ENCODE results near the gene PIAS3. TPM values are rescaled to one million over a fixed set of nuclear protein-coding genes. Genes with fewer than 3 reads are reported as not detected.

PIAS3 gene
- total RNA-seq (2014; rRNA removed; shearing (Covaris generic); ENCODE audit: low replicate concordance) = 13.5 and 16.8 TPM in 2 replicates

- H2AFZ ChIP-seq (ENCODE audit: low read length) = peak within 1 kb of the TSS; percentile 99
- no peaks in the 10 kb centered on the region; the same call in 1 of the 2 replicates for H4K20me1 ChIP-seq (ENCODE audit: insufficient read depth, low read depth, low read length)
- peak; percentile 98 for DNase-seq
- H3K79me2 ChIP-seq (ENCODE audit: low read length) = peaks cover 14% of the 10 kb centered on the region
- H3K4me3 ChIP-seq (ENCODE audit: low read length) = peak within 1 kb of the TSS; percentile 75
- H3K9me3 ChIP-seq (ENCODE audit: low read length) = no peaks in the 10 kb centered on the region
- peak within 1 kb of the TSS; percentile 78 for H3K9ac ChIP-seq (ENCODE audit: low read length)
- H3K27me3 ChIP-seq (ENCODE audit: low read length) = no peaks in the 10 kb centered on the region
- peak within 1 kb of the TSS; percentile 54; the same call in 1 of the 2 replicates for H3K27ac ChIP-seq (ENCODE audit: low read length)
- peaks cover 28% of the 10 kb centered on the region for H3K4me1 ChIP-seq (ENCODE audit: low read length)
- no peaks in the 10 kb centered on the region for H3K9me2 ChIP-seq (replicated peaks; ENCODE audit: insufficient read depth, low read length)
- peak within 1 kb of the TSS; percentile 82 for H3K4me2 ChIP-seq (ENCODE audit: low read depth, low read length, poor library complexity, severe bottlenecking)
- H3K36me3 ChIP-seq (ENCODE audit: insufficient read depth, low read length) = 0 out of 2 replicates have a peak, but pooled peaks cover 2% of the 10 kb centered on the region
These were observed at the start of gene PIAS3 for GRCh38 chr1:145858901-145859490. Gene PIAS3, minus strand, starts transcription at chr1:145859081. Its CDS starts 91 bp downstream, at chr1:145858990.

- Histone ChIP-seq H3K4me3 (ENCODE audit: low read length) (no peak overlapping the region), H3K4me2 (ENCODE audit: low read depth, low read length, poor library complexity, severe bottlenecking) (no peak overlapping the region)
These were observed 49.8 kb upstream of the PIAS3 start for GRCh38 chr1:145908653-145909052.

GRCh38 chr1:145906954-145907753, 48.3 kb upstream of the PIAS3 start:
- H3K27me3 ChIP-seq (ENCODE audit: low read length) = no peaks in the 10 kb centered on the region
- no peaks in the 10 kb centered on the region for H4K20me1 ChIP-seq (ENCODE audit: insufficient read depth, low read depth, low read length)
- H3K9me3 ChIP-seq (ENCODE audit: low read length) = no peaks in the 10 kb centered on the region
- no peak overlapping the region for H3K4me2 ChIP-seq (ENCODE audit: low read depth, low read length, poor library complexity, severe bottlenecking)
- no peak overlapping the region for H3K27ac ChIP-seq (ENCODE audit: low read length)
- H3K4me3 ChIP-seq (ENCODE audit: low read length) = no peak overlapping the region
- no peak for DNase-seq
- H3K9ac ChIP-seq (ENCODE audit: low read length) = no peak overlapping the region
- H3K36me3 ChIP-seq (ENCODE audit: insufficient read depth, low read length) = peaks cover 5% of the 10 kb centered on the region; the same call in 1 of the 2 replicates
- no peak overlapping the region for H2AFZ ChIP-seq (ENCODE audit: low read length)
- H3K4me1 ChIP-seq (ENCODE audit: low read length) = no peaks in the 10 kb centered on the region
- no peaks in the 10 kb centered on the region for H3K9me2 ChIP-seq (replicated peaks; ENCODE audit: insufficient read depth, low read length)
- H3K79me2 ChIP-seq (ENCODE audit: low read length) = no peaks in the 10 kb centered on the region

More at GRCh38 chr1:145908653-145909052, 49.8 kb upstream of the PIAS3 start:
- Histone ChIP-seq H4K20me1 (ENCODE audit: insufficient read depth, low read depth, low read length) (no peaks in the 10 kb centered on the region), H3K79me2 (ENCODE audit: low read length) (no peaks in the 10 kb centered on the region), H3K36me3 (ENCODE audit: insufficient read depth, low read length) (peaks cover 5% of the 10 kb centered on the region; the same call in 1 of the 2 replicates), H3K9me3 (ENCODE audit: low read length) (no peaks in the 10 kb centered on the region), H3K9me2 (replicated peaks; ENCODE audit: insufficient read depth, low read length) (no peaks in the 10 kb centered on the region), H3K9ac (ENCODE audit: low read length) (no peak overlapping the region), H3K27me3 (ENCODE audit: low read length) (no peaks in the 10 kb centered on the region), H2AFZ (ENCODE audit: low read length) (no peak overlapping the region), H3K27ac (ENCODE audit: low read length) (no peak overlapping the region), H3K4me1 (ENCODE audit: low read length) (no peaks in the 10 kb centered on the region)
- no peak for DNase-seq

- no peak for DNase-seq
- H4K20me1 ChIP-seq (ENCODE audit: insufficient read depth, low read depth, low read length) = no peaks in the 10 kb centered on the region
- no peak overlapping the region for H3K4me3 ChIP-seq (ENCODE audit: low read length)
- H3K36me3 ChIP-seq (ENCODE audit: insufficient read depth, low read length) = no peaks in the 10 kb centered on the region
- H3K79me2 ChIP-seq (ENCODE audit: low read length) = no peaks in the 10 kb centered on the region
- H3K9me3 ChIP-seq (ENCODE audit: low read length) = no peaks in the 10 kb centered on the region
- no peak overlapping the region for H3K9ac ChIP-seq (ENCODE audit: low read length)
- H3K27me3 ChIP-seq (ENCODE audit: low read length) = no peaks in the 10 kb centered on the region
- H3K27ac ChIP-seq (ENCODE audit: low read length) = no peak overlapping the region
- no peak overlapping the region for H3K4me2 ChIP-seq (ENCODE audit: low read depth, low read length, poor library complexity, severe bottlenecking)
- H3K4me1 ChIP-seq (ENCODE audit: low read length) = no peaks in the 10 kb centered on the region
- H2AFZ ChIP-seq (ENCODE audit: low read length) = no peak overlapping the region
- no peaks in the 10 kb centered on the region for H3K9me2 ChIP-seq (replicated peaks; ENCODE audit: insufficient read depth, low read length)
These were observed 42.6 kb upstream of the PIAS3 start for GRCh38 chr1:145901312-145902021.

GRCh38 chr1:145898756-145899155, 39.9 kb upstream of the PIAS3 start:
- Histone ChIP-seq H2AFZ (ENCODE audit: low read length) (no peak overlapping the region), H3K9me3 (ENCODE audit: low read length) (no peaks in the 10 kb centered on the region), H3K4me2 (ENCODE audit: low read depth, low read length, poor library complexity, severe bottlenecking) (no peak overlapping the region), H3K27ac (ENCODE audit: low read length) (no peak overlapping the region), H3K9ac (ENCODE audit: low read length) (no peak overlapping the region), H3K79me2 (ENCODE audit: low read length) (no peaks in the 10 kb centered on the region), H3K9me2 (replicated peaks; ENCODE audit: insufficient read depth, low read length) (no peaks in the 10 kb centered on the region), H3K4me1 (ENCODE audit: low read length) (no peaks in the 10 kb centered on the region), H3K4me3 (ENCODE audit: low read length) (no peak overlapping the region), H4K20me1 (ENCODE audit: insufficient read depth, low read depth, low read length) (no peaks in the 10 kb centered on the region), H3K27me3 (ENCODE audit: low read length) (no peaks in the 10 kb centered on the region), H3K36me3 (ENCODE audit: insufficient read depth, low read length) (no peaks in the 10 kb centered on the region)
- DNase-seq = no peak

GRCh38 chr1:145897969-145898368, 39.1 kb upstream of the PIAS3 start:
- no peak overlapping the region for H3K27ac ChIP-seq (ENCODE audit: low read length)
- no peaks in the 10 kb centered on the region for H3K27me3 ChIP-seq (ENCODE audit: low read length)
- no peak overlapping the region for H3K4me3 ChIP-seq (ENCODE audit: low read length)
- no peaks in the 10 kb centered on the region for H4K20me1 ChIP-seq (ENCODE audit: insufficient read depth, low read depth, low read length)
- H2AFZ ChIP-seq (ENCODE audit: low read length) = no peak overlapping the region
- no peaks in the 10 kb centered on the region for H3K9me2 ChIP-seq (replicated peaks; ENCODE audit: insufficient read depth, low read length)
- H3K79me2 ChIP-seq (ENCODE audit: low read length) = no peaks in the 10 kb centered on the region
- no peaks in the 10 kb centered on the region for H3K4me1 ChIP-seq (ENCODE audit: low read length)
- no peak overlapping the region for H3K9ac ChIP-seq (ENCODE audit: low read length)
- no peak overlapping the region for H3K4me2 ChIP-seq (ENCODE audit: low read depth, low read length, poor library complexity, severe bottlenecking)
- H3K36me3 ChIP-seq (ENCODE audit: insufficient read depth, low read length) = no peaks in the 10 kb centered on the region
- no peak for DNase-seq
- no peaks in the 10 kb centered on the region for H3K9me3 ChIP-seq (ENCODE audit: low read length)

GRCh38 chr1:145895471-145895870, 36.6 kb upstream of the PIAS3 start:
- Histone ChIP-seq H3K9me2 (replicated peaks; ENCODE audit: insufficient read depth, low read length) (no peaks in the 10 kb centered on the region), H3K36me3 (ENCODE audit: insufficient read depth, low read length) (no peaks in the 10 kb centered on the region)

More at GRCh38 chr1:145895471-145895870, 36.6 kb upstream of the PIAS3 start:
- no peak overlapping the region for H3K4me3 ChIP-seq (ENCODE audit: low read length)
- H2AFZ ChIP-seq (ENCODE audit: low read length) = no peak overlapping the region
- no peaks in the 10 kb centered on the region for H3K4me1 ChIP-seq (ENCODE audit: low read length)
- H3K9me3 ChIP-seq (ENCODE audit: low read length) = no peaks in the 10 kb centered on the region
- no peak overlapping the region for H3K9ac ChIP-seq (ENCODE audit: low read length)
- no peak for DNase-seq
- no peak overlapping the region for H3K27ac ChIP-seq (ENCODE audit: low read length)
- H3K27me3 ChIP-seq (ENCODE audit: low read length) = no peaks in the 10 kb centered on the region
- no peaks in the 10 kb centered on the region for H3K79me2 ChIP-seq (ENCODE audit: low read length)
- no peak overlapping the region for H3K4me2 ChIP-seq (ENCODE audit: low read depth, low read length, poor library complexity, severe bottlenecking)
- H4K20me1 ChIP-seq (ENCODE audit: insufficient read depth, low read depth, low read length) = no peaks in the 10 kb centered on the region
